HepG2 (cell line): ENCODE data around the gene CD81. TPM values are rescaled to one million over a fixed set of nuclear protein-coding genes. Genes with fewer than 3 reads are reported as not detected.

Source experiments
- ATAC-seq: fragments of 200-7000 bp; cut with Tn5 transposase; 3 replicates; pipeline ENCODE4 v1.9.1; 2020; ENCODE audit warnings: mild to moderate bottlenecking, moderate library complexity
- BruUV-seq: library from RNA; stranded (reverse); fragments of 400-500 nt; replicated peaks from 2 replicates; lab custom pipeline; 2021; lab: Mats Ljungman, UMichigan
- CTCF ChIA-PET: fragments of 300-600 bp; formaldehyde crosslinking; extraction: SDS; loops from one replicate; lab custom pipeline; 2021; ENCODE audit warnings: low total read pairs, inconsistent platforms, low intra/inter-chr PET ratio; lab: Yijun Ruan, JAX
- POLR2A ChIA-PET: fragments of 350-600 bp; sonication (Branson Sonifier 250); formaldehyde crosslinking; loops from one replicate; lab custom pipeline; 2020; ENCODE audit warnings: antibody characterized with exemption, inconsistent platforms; lab: Yijun Ruan, JAX
- DNase-seq: peaks from one replicate; pipeline ENCODE4 v3.0.0-alpha.2; 2015; ENCODE audit warnings: low spot score
- FAIRE-seq: peaks from 3 replicates; lab custom pipeline; 2011; peaks lifted over from hg19 to GRCh38; lab: Jason Lieb, UNC
- H2AFZ ChIP-seq: one replicate; pipeline ENCODE4 v1.6.1; 2011; ENCODE audit warnings: low read length, inconsistent platforms
- H3K27ac ChIP-seq: fragments of 300-600 bp; 3 replicates; pipeline ENCODE4 v1.8.0; 2011; ENCODE audit warnings: mixed run types, mild to moderate bottlenecking, mixed read lengths, low read length, inconsistent platforms; ENCODE audit not compliant: insufficient read depth; ENCODE audit errors: extremely low read length
- H3K27me3 ChIP-seq, 2 experiments: fragments of 200-600 bp in 1 of 2; 2 replicates in 1 of 2; 3 replicates in 1 of 2; pipeline versions ENCODE4 v1.6.0 to v1.8.0; 2011; ENCODE audit warnings: low read length in 2 of 2, mild to moderate bottlenecking in 2 of 2, moderate library complexity in 2 of 2, inconsistent platforms in 1 of 2; ENCODE audit not compliant: insufficient read depth in 2 of 2, control insufficient read depth in 1 of 2
- H3K36me3 ChIP-seq, 2 experiments: fragments of 200-600 bp in 1 of 2; replicated peaks in 1 of 2; 2 replicates in 1 of 2; 3 replicates in 1 of 2; pipeline versions ENCODE4 v1.5.1 to v1.8.0; 2011; ENCODE audit warnings: low read length in 2 of 2, inconsistent platforms in 1 of 2; ENCODE audit not compliant: insufficient read depth in 2 of 2, control insufficient read depth in 1 of 2
- H3K4me1 ChIP-seq: 2 replicates; pipeline ENCODE4 v1.5.1; 2012; ENCODE audit warnings: low read length, inconsistent platforms; ENCODE audit not compliant: insufficient read depth
- H3K4me2 ChIP-seq: 2 replicates; pipeline ENCODE4 v1.6.0; 2011; ENCODE audit warnings: low read depth, low read length, inconsistent platforms
- H3K4me3 ChIP-seq, 3 experiments: fragments of 200-600 bp in 1 of 3; sonication (generic), shearing (Covaris generic) in 1 of 3; replicated peaks in 1 of 3; 2 replicates each; pipeline ENCODE4 v1.5.1; 2011 to 2016; ENCODE audit warnings: low read length in 3 of 3, inconsistent platforms in 2 of 3, low read depth in 2 of 3, mild to moderate bottlenecking in 2 of 3, control low read depth in 1 of 3, mixed read lengths in 1 of 3; ENCODE audit not compliant: insufficient read depth in 1 of 3
- H3K79me2 ChIP-seq: one replicate; pipeline ENCODE4 v1.6.1; 2011; ENCODE audit warnings: low read length, inconsistent platforms; ENCODE audit not compliant: insufficient read depth
- H3K9ac ChIP-seq: 2 replicates; pipeline ENCODE4 v1.6.0; 2011; ENCODE audit warnings: mild to moderate bottlenecking, low read depth, low read length, inconsistent platforms; ENCODE audit not compliant: insufficient read depth
- H3K9me3 ChIP-seq: 2 replicates; pipeline ENCODE4 v1.5.1; 2012; ENCODE audit warnings: mild to moderate bottlenecking, low read length
- H4K20me1 ChIP-seq: 2 replicates; pipeline ENCODE4 v1.6.0; 2011; ENCODE audit warnings: inconsistent platforms, mild to moderate bottlenecking, low read length, moderate library complexity; ENCODE audit not compliant: insufficient read depth
- GABPB1 ChIP-seq: IDR thresholded peaks from 2 replicates; pipeline ENCODE4 v1.6.1; 2016; ENCODE audit warnings: mild to moderate bottlenecking, missing genetic modification reagents, moderate library complexity, missing compliant biosample characterization
- GTF3A ChIP-seq: sonication (generic); formaldehyde crosslinking; conservative IDR thresholded peaks from 2 replicates; pipeline ENCODE4 v1.4.0; 2020; ENCODE audit warnings: mild to moderate bottlenecking, missing genetic modification reagents
- TEAD3 ChIP-seq: optimal IDR thresholded peaks from 2 replicates; pipeline ENCODE3; 2016; ENCODE audit warnings: borderline replicate concordance
- TGIF2 ChIP-seq: IDR thresholded peaks from 2 replicates; pipeline ENCODE4 v1.6.1; 2016; ENCODE audit warnings: control low read depth, missing compliant biosample characterization
- ZNF292 ChIP-seq: sonication (generic); formaldehyde crosslinking; IDR thresholded peaks from 2 replicates; pipeline ENCODE4 v1.8.1; 2022; ENCODE audit warnings: mild to moderate bottlenecking, low read depth, missing genetic modification reagents, borderline replicate concordance
- ZNF644 ChIP-seq: IDR thresholded peaks from 2 replicates; pipeline ENCODE4 v1.6.1; 2016; ENCODE audit warnings: low read depth
- WGBS: methylation state at CpG from one replicate; pipeline ENCODE4 v1.1.6; 2017; ENCODE audit warnings: low lambda C conversion rate; 5-methylcytosine and 5-hydroxymethylcytosine counted together
- in situ Hi-C: cut with HindIII; loops from 2 replicates; pipeline ENCODE4 v1.10.0; 2017; ENCODE audit warnings: low pct_unique_long_range_greater_than_20kb; ENCODE audit not compliant: extremely low pct_ligation_motif_present
- intact Hi-C: fragments of 100-400 bp; cut with micrococcal nuclease; formaldehyde crosslinking; loops from one replicate; pipeline ENCODE4 v1.10.0; 2022; ENCODE audit not compliant: unreplicated experiment
- polyA plus RNA-seq, 8 experiments: library from polyadenylated mRNA; depleted of rRNA in 3 of 8; stranded (reverse) in 7 of 8; unstranded in 1 of 8; fragments of >200 nt; fragmentation: Illumina TruSeq in 4 of 8; extraction: Trizol in 4 of 8; gene quantifications; 2 replicates each; pipeline versions ENCODE4 v1.2.1 to v1.2.3, GENCODE V29; 2011 to 2016; ENCODE audit warnings: low read depth in 4 of 8, missing spikeins in 1 of 8, mixed read lengths in 1 of 8; ENCODE audit not compliant: insufficient read depth in 1 of 8
- total RNA-seq, 5 experiments: library from RNA; depleted of rRNA; stranded (reverse); fragments of >200 nt; fragmentation: Illumina TruSeq; extraction: Trizol; gene quantifications; 2 replicates each; pipeline ENCODE4 v1.2.3, GENCODE V29; 2016; ENCODE audit warnings: low read depth in 1 of 5
- TF ChIP-seq, protein P1 (sequence below): IDR thresholded peaks from 2 replicates; pipeline ENCODE4 v1.6.1; 2016; ENCODE audit warnings: low read depth, missing genetic modification reagents, missing compliant biosample characterization
- TF ChIP-seq, protein P2 (sequence below): sonication (generic); formaldehyde crosslinking; IDR thresholded peaks from 2 replicates; pipeline ENCODE4 v1.4.0; 2020; ENCODE audit warnings: mild to moderate bottlenecking, missing genetic modification reagents
- TF ChIP-seq, protein P3 (sequence below): sonication (generic); formaldehyde crosslinking; IDR thresholded peaks from 2 replicates; pipeline ENCODE4 v1.4.0; 2020; ENCODE audit warnings: missing genetic modification reagents; ENCODE audit errors: not compliant biosample characterization
- TF ChIP-seq, protein P4 (sequence below), 2 experiments: sonication (generic) in 1 of 2; formaldehyde crosslinking in 1 of 2; IDR thresholded peaks; 2 replicates each; pipeline versions ENCODE4 v1.4.0 to v1.6.1; 2016 to 2020; ENCODE audit warnings: borderline replicate concordance in 1 of 2, low read depth in 1 of 2, mild to moderate bottlenecking in 1 of 2, missing genetic modification reagents in 1 of 2

CD81 gene
- total and polyA plus RNA-seq, 2 of the 13 experiments (the other 11 are each of a cell fraction or from before 2014, with no cell fraction given), result not detected

DNA sequence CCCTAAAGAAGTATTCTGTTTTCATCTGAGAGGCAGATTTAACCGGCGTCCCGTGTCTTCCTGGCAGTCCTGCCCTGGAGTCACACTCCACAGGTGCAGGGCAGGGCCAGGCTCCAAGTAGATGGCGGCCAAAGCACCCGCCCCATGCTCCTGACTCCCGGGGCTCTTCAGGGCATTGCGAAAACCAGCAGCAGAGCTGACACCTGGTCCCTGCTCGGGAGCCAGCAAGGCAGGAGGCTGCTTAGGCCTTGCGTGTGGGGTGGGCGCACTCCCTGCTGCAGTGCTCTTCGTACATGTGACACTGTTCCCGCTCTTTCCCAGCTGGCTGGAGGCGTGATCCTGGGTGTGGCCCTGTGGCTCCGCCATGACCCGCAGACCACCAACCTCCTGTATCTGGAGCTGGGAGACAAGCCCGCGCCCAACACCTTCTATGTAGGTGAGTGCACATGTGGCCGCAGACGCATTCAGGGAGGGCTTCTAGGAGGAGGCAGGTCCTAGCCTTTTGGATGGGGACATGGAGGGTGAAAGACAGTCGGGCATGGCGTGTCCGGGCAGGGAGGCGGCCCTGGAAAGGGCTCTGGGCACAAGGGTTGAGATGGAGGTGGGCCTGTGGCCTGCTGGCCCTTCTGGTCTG, 13.1 kb downstream of the CD81 start (continued):
- TF ChIP-seq, protein P1, sequence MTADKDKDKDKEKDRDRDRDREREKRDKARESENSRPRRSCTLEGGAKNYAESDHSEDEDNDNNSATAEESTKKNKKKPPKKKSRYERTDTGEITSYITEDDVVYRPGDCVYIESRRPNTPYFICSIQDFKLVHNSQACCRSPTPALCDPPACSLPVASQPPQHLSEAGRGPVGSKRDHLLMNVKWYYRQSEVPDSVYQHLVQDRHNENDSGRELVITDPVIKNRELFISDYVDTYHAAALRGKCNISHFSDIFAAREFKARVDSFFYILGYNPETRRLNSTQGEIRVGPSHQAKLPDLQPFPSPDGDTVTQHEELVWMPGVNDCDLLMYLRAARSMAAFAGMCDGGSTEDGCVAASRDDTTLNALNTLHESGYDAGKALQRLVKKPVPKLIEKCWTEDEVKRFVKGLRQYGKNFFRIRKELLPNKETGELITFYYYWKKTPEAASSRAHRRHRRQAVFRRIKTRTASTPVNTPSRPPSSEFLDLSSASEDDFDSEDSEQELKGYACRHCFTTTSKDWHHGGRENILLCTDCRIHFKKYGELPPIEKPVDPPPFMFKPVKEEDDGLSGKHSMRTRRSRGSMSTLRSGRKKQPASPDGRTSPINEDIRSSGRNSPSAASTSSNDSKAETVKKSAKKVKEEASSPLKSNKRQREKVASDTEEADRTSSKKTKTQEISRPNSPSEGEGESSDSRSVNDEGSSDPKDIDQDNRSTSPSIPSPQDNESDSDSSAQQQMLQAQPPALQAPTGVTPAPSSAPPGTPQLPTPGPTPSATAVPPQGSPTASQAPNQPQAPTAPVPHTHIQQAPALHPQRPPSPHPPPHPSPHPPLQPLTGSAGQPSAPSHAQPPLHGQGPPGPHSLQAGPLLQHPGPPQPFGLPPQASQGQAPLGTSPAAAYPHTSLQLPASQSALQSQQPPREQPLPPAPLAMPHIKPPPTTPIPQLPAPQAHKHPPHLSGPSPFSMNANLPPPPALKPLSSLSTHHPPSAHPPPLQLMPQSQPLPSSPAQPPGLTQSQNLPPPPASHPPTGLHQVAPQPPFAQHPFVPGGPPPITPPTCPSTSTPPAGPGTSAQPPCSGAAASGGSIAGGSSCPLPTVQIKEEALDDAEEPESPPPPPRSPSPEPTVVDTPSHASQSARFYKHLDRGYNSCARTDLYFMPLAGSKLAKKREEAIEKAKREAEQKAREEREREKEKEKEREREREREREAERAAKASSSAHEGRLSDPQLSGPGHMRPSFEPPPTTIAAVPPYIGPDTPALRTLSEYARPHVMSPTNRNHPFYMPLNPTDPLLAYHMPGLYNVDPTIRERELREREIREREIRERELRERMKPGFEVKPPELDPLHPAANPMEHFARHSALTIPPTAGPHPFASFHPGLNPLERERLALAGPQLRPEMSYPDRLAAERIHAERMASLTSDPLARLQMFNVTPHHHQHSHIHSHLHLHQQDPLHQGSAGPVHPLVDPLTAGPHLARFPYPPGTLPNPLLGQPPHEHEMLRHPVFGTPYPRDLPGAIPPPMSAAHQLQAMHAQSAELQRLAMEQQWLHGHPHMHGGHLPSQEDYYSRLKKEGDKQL (CRISPR knock-in tag), result no peak
- TF ChIP-seq TEAD3 (CRISPR knock-in tag) (no peak), ZNF292 (CRISPR knock-in tag) (no peak)
- TF ChIP-seq, protein P2, sequence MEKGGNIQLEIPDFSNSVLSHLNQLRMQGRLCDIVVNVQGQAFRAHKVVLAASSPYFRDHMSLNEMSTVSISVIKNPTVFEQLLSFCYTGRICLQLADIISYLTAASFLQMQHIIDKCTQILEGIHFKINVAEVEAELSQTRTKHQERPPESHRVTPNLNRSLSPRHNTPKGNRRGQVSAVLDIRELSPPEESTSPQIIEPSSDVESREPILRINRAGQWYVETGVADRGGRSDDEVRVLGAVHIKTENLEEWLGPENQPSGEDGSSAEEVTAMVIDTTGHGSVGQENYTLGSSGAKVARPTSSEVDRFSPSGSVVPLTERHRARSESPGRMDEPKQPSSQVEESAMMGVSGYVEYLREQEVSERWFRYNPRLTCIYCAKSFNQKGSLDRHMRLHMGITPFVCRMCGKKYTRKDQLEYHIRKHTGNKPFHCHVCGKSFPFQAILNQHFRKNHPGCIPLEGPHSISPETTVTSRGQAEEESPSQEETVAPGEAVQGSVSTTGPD (CRISPR knock-in tag), result no peak

DNA sequence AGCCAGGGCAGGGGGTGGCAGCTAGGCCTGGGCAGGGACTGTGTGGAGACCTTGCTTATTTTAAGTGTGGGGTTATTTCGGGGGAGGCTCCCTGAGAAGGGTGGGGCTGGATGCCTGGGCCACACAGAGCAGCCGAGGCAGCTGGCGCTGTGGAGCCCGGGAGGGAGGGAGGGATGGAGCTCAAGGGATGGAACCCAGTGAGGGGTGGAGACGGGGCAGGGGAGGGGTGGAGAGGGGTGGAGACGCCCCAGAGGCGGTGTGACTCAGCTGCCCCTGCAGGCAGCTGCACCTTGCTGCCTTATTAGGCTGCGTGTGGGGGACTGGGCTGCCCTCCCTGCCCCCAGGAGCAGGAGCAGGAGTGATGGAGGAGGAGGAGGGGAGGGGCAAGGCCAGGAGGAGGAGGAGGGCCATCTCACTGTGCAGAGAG, 13.6 kb downstream of the CD81 start:
- no peak overlapping the region for H2AFZ ChIP-seq
- no peaks in the 10 kb centered on the region for H3K4me1 ChIP-seq
- H3K4me2 ChIP-seq, result no peak overlapping the region
- FAIRE-seq, result no peak
- H3K9ac ChIP-seq, result no peak overlapping the region
- WGBS, result 0% methylated on average over 4 of the region's 8 CpGs
- no TSS peak for BruUV-seq
- H3K27me3 ChIP-seq, result peaks cover 16 to 56% of the 10 kb centered on the region in 2 experiments; a peak in 4 of 5 replicates
- in situ Hi-C loops (no loop called here), intact Hi-C loops (no loop called here)
- H3K36me3 ChIP-seq, result no peaks in the 10 kb centered on the region
- no peaks in the 10 kb centered on the region for H3K9me3 ChIP-seq
- POLR2A ChIA-PET, result no interaction called here
- no peak for ATAC-seq
- CTCF ChIA-PET, result no interaction called here
- H3K79me2 ChIP-seq, result no peaks in the 10 kb centered on the region
- DNase-seq, result no peak
- no peaks in the 10 kb centered on the region for H4K20me1 ChIP-seq
- no peak overlapping the region for H3K27ac ChIP-seq
- no peak overlapping the region for H3K4me3 ChIP-seq
- no peak for TF ChIP-seq TGIF2 (CRISPR knock-in tag)
- TF ChIP-seq, protein P3, sequence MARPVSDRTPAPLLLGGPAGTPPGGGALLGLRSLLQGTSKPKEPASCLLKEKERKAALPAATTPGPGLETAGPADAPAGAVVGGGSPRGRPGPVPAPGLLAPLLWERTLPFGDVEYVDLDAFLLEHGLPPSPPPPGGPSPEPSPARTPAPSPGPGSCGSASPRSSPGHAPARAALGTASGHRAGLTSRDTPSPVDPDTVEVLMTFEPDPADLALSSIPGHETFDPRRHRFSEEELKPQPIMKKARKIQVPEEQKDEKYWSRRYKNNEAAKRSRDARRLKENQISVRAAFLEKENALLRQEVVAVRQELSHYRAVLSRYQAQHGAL (CRISPR knock-in tag), result no peak
- TF ChIP-seq ZNF644 (CRISPR knock-in tag), result no peak
- TF ChIP-seq, protein P4, sequence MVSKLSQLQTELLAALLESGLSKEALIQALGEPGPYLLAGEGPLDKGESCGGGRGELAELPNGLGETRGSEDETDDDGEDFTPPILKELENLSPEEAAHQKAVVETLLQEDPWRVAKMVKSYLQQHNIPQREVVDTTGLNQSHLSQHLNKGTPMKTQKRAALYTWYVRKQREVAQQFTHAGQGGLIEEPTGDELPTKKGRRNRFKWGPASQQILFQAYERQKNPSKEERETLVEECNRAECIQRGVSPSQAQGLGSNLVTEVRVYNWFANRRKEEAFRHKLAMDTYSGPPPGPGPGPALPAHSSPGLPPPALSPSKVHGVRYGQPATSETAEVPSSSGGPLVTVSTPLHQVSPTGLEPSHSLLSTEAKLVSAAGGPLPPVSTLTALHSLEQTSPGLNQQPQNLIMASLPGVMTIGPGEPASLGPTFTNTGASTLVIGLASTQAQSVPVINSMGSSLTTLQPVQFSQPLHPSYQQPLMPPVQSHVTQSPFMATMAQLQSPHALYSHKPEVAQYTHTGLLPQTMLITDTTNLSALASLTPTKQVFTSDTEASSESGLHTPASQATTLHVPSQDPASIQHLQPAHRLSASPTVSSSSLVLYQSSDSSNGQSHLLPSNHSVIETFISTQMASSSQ (IDR thresholded peaks at IDR 0.05; ENCODE audit: low read depth), result no peak
- TF ChIP-seq, protein P4 (CRISPR knock-in tag; IDR thresholded peaks at IDR 0.05; ENCODE audit: borderline replicate concordance), result no peak
- no peak for TF ChIP-seq GTF3A
- no peak for TF ChIP-seq GABPB1 (CRISPR knock-in tag)
